NCI-H460 (cell line): ENCODE data around the gene RGS11. TPM values are rescaled to one million over a fixed set of nuclear protein-coding genes. Genes with fewer than 3 reads are reported as not detected.
"Not testable (repeated sequence)": the region's sequence is repeated elsewhere in the genome, so short reads cannot be mapped to it uniquely, and the experiment has no call there.

Experiments used
- DNase-seq: peaks from one replicate; pipeline ENCODE4 v3.0.0-alpha.2; 2016; ENCODE audit warnings: low read depth; ENCODE audit errors: extremely low read depth
- total RNA-seq: library from RNA; depleted of rRNA; stranded (reverse); fragments of >200 nt; shearing (Covaris generic); gene quantifications from 2 replicates; pipeline ENCODE4 v1.2.3, GENCODE V29; 2014

RGS11 gene
- total RNA-seq, 1 experiment from 2014 or later = 6.9 TPM

GRCh38 chr16:281660-282255, 6.0 kb upstream of the RGS11 start:
- no peak for DNase-seq

- DNase-seq = no peak
Measured at GRCh38 chr16:280991-281659, 5.4 kb upstream of the RGS11 start.

GRCh38 chr16:280552-280951, 4.8 kb upstream of the RGS11 start, which contains the start of gene ARHGDIG:
TSS of gene ARHGDIG (plus strand) at chr16:280591. CDS start at chr16:280681, 90 bp downstream.
- no peak for DNase-seq

GRCh38 chr16:280005-280460, 4.3 kb upstream of the RGS11 start:
- no peak for DNase-seq

GRCh38 chr16:279531-279930, 3.8 kb upstream of the RGS11 start:
- DNase-seq = no peak

GRCh38 chr16:278863-279366, 3.2 kb upstream of the RGS11 start:
- no peak for DNase-seq

- no peak for DNase-seq
Measured at GRCh38 chr16:276426-277077, 808 bp upstream of the RGS11 start.

- DNase-seq = no peak
Measured at GRCh38 chr16:275041-275641, 603 bp downstream of the RGS11 start.

GRCh38 chr16:273547-274421, 2.0 kb downstream of the RGS11 start:
- DNase-seq = no peak

GRCh38 chr16:272633-273546, 2.9 kb downstream of the RGS11 start:
- no peak for DNase-seq

- no peak for DNase-seq
Measured at GRCh38 chr16:270381-271255, 5.1 kb downstream of the RGS11 start.

- DNase-seq = no peak
Measured at GRCh38 chr16:269061-269796, 6.5 kb downstream of the RGS11 start.

- DNase-seq = no peak
Measured at GRCh38 chr16:268141-269053, 7.3 kb downstream of the RGS11 start.

GRCh38 chr16:267562-267961, 8.2 kb downstream of the RGS11 start:
- not testable (repeated sequence) for DNase-seq

GRCh38 chr16:266258-267164, 9.2 kb downstream of the RGS11 start:
- DNase-seq = no peak
